ENCODE data around the gene CCRL2. TPM values are rescaled to one million over a fixed set of nuclear protein-coding genes. Genes with fewer than 3 reads are reported as not detected.

The CCRL2 gene
- total RNA-seq, 1 experiment from 2014 or later = not detected

DNA sequence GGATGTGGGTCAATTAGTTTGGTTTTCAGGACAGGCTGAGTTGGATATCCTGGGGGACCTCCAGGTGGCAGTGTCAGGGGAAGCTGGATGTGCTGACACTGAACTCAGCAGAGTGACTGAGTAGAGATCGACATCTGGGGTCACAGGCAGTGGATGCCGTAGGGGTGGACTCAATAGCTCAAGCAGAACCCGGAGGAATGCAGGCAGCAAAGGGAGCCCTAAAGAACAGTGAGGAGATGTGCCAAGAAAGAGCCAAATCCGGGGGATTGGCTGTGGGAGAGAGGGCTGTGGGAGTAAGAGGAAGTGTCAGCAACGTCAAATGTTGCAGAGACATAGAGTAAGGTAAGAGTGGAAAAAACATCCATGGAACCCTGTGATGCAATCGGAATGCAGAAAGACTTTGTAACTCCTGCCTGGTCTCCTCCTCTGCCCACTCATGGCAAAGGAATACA lies 11.8 kb upstream of the CCRL2 start (continued):
- no peak for TF ChIP-seq FOXK1 (CRISPR knock-in tag; IDR thresholded peaks at IDR 0.05)
- TF ChIP-seq, protein P1, sequence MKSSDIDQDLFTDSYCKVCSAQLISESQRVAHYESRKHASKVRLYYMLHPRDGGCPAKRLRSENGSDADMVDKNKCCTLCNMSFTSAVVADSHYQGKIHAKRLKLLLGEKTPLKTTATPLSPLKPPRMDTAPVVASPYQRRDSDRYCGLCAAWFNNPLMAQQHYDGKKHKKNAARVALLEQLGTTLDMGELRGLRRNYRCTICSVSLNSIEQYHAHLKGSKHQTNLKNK (CRISPR knock-in tag; IDR thresholded peaks at IDR 0.05) = no peak
- TF ChIP-seq, protein P2, sequence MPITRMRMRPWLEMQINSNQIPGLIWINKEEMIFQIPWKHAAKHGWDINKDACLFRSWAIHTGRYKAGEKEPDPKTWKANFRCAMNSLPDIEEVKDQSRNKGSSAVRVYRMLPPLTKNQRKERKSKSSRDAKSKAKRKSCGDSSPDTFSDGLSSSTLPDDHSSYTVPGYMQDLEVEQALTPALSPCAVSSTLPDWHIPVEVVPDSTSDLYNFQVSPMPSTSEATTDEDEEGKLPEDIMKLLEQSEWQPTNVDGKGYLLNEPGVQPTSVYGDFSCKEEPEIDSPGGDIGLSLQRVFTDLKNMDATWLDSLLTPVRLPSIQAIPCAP (CRISPR knock-in tag; IDR thresholded peaks at IDR 0.05) = no peak
- no peak for TF ChIP-seq SMAD3 (CRISPR knock-in tag; IDR thresholded peaks at IDR 0.05; ENCODE audit: borderline replicate concordance)
- TF ChIP-seq NR1H2 (CRISPR knock-in tag; IDR thresholded peaks at IDR 0.05) = no peak
- TF ChIP-seq, protein P3, sequence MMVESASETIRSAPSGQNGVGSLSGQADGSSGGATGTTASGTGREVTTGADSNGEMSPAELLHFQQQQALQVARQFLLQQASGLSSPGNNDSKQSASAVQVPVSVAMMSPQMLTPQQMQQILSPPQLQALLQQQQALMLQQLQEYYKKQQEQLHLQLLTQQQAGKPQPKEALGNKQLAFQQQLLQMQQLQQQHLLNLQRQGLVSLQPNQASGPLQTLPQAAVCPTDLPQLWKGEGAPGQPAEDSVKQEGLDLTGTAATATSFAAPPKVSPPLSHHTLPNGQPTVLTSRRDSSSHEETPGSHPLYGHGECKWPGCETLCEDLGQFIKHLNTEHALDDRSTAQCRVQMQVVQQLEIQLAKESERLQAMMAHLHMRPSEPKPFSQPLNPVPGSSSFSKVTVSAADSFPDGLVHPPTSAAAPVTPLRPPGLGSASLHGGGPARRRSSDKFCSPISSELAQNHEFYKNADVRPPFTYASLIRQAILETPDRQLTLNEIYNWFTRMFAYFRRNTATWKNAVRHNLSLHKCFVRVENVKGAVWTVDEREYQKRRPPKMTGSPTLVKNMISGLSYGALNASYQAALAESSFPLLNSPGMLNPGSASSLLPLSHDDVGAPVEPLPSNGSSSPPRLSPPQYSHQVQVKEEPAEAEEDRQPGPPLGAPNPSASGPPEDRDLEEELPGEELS (CRISPR knock-in tag; IDR thresholded peaks at IDR 0.05) = no peak
- TF ChIP-seq, protein P4, sequence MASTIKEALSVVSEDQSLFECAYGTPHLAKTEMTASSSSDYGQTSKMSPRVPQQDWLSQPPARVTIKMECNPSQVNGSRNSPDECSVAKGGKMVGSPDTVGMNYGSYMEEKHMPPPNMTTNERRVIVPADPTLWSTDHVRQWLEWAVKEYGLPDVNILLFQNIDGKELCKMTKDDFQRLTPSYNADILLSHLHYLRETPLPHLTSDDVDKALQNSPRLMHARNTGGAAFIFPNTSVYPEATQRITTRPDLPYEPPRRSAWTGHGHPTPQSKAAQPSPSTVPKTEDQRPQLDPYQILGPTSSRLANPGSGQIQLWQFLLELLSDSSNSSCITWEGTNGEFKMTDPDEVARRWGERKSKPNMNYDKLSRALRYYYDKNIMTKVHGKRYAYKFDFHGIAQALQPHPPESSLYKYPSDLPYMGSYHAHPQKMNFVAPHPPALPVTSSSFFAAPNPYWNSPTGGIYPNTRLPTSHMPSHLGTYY (CRISPR knock-in tag; IDR thresholded peaks at IDR 0.05) = no peak
- no peak for TF ChIP-seq ZNF396 (CRISPR knock-in tag; IDR thresholded peaks at IDR 0.05; ENCODE audit: borderline replicate concordance)
- TF ChIP-seq IRF2 (CRISPR knock-in tag; IDR thresholded peaks at IDR 0.05; ENCODE audit: borderline replicate concordance, low read depth) = no peak

DNA sequence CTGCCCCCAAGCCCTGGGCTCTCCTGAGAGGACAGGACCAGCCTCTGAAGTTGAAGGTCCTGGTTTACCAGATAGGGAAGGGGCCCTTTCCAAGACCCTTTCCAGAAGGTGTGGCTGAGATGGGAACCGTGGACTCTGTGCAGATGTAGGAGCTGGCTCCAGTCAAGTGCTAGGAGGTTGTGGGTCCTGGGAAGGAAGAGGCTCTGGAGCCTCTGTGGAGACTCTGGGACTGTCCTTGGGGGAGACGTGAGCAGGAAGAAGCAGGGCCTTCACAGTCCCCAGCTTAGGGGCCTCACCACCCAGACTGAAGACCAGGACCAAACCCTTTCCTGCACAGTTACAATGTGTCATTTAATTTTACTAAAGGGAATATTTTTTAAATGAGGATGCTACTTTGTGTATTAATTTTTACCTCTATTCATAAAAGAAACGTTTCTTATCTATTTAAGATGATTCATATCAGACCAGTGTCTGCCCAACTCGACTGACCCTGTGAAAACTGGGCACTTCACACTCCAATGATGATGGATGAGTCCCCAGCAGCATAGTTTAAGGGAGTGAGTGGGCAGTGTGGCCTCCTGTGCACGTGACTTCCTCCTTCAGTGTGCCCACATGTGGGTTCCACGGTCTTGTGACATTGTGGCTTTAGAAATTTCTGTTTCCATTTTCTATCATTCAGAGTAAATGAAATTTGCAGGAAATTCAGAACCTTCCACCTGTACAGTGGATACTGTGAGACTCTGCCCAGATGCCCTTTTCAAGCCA lies 11.1 kb upstream of the CCRL2 start:
- no peak for ATAC-seq
- Mint-ChIP-seq H3K4me1 (peaks cover 34% of the 10 kb centered on the region), H3K9me3 (peaks cover 18% of the 10 kb centered on the region), H3K27me3 (ENCODE audit: low read depth) (peaks cover 15% of the 10 kb centered on the region), H3K4me3 (no peak overlapping the region), H3K36me3 (0 out of 2 replicates have a peak, but pooled peaks cover 5% of the 10 kb centered on the region), H3K27ac (no peak overlapping the region)
- ChIA-PET POLR2A (no interaction called here), CTCF (interaction anchor here (0.6 to 1.1 kb wide), 6 partner anchors 12 to 54 kb away, joined by 3 to 6 read pairs (median 4); no protein-coding TSS in a partner anchor)
- DNase-seq (ENCODE audit: low spot score) = no peak
- TF ChIP-seq, protein P5, sequence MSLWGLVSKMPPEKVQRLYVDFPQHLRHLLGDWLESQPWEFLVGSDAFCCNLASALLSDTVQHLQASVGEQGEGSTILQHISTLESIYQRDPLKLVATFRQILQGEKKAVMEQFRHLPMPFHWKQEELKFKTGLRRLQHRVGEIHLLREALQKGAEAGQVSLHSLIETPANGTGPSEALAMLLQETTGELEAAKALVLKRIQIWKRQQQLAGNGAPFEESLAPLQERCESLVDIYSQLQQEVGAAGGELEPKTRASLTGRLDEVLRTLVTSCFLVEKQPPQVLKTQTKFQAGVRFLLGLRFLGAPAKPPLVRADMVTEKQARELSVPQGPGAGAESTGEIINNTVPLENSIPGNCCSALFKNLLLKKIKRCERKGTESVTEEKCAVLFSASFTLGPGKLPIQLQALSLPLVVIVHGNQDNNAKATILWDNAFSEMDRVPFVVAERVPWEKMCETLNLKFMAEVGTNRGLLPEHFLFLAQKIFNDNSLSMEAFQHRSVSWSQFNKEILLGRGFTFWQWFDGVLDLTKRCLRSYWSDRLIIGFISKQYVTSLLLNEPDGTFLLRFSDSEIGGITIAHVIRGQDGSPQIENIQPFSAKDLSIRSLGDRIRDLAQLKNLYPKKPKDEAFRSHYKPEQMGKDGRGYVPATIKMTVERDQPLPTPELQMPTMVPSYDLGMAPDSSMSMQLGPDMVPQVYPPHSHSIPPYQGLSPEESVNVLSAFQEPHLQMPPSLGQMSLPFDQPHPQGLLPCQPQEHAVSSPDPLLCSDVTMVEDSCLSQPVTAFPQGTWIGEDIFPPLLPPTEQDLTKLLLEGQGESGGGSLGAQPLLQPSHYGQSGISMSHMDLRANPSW (CRISPR knock-in tag; conservative IDR thresholded peaks at IDR 0.05; ENCODE audit: low read depth) = no peak
- TF ChIP-seq ZNF232 (CRISPR knock-in tag; IDR thresholded peaks at IDR 0.05) = no peak
- TF ChIP-seq, protein P6, sequence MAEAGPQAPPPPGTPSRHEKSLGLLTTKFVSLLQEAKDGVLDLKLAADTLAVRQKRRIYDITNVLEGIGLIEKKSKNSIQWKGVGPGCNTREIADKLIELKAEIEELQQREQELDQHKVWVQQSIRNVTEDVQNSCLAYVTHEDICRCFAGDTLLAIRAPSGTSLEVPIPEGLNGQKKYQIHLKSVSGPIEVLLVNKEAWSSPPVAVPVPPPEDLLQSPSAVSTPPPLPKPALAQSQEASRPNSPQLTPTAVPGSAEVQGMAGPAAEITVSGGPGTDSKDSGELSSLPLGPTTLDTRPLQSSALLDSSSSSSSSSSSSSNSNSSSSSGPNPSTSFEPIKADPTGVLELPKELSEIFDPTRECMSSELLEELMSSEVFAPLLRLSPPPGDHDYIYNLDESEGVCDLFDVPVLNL (CRISPR knock-in tag; IDR thresholded peaks at IDR 0.05; ENCODE audit: borderline replicate concordance, low read depth) = no peak
- no peak for TF ChIP-seq ZNF219 (CRISPR knock-in tag; IDR thresholded peaks at IDR 0.05; ENCODE audit: borderline replicate concordance)
- no peak for TF ChIP-seq NFYB (CRISPR knock-in tag; conservative IDR thresholded peaks at IDR 0.05; ENCODE audit: low read depth)
- TF ChIP-seq TEAD1 (CRISPR knock-in tag; IDR thresholded peaks at IDR 0.05) = no peak
- TF ChIP-seq ZNF423 (CRISPR knock-in tag; IDR thresholded peaks at IDR 0.05) = no peak
- TF ChIP-seq, protein P7, sequence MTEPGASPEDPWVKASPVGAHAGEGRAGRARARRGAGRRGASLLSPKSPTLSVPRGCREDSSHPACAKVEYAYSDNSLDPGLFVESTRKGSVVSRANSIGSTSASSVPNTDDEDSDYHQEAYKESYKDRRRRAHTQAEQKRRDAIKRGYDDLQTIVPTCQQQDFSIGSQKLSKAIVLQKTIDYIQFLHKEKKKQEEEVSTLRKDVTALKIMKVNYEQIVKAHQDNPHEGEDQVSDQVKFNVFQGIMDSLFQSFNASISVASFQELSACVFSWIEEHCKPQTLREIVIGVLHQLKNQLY (CRISPR knock-in tag; IDR thresholded peaks at IDR 0.05) = no peak
- TF ChIP-seq, protein P8, sequence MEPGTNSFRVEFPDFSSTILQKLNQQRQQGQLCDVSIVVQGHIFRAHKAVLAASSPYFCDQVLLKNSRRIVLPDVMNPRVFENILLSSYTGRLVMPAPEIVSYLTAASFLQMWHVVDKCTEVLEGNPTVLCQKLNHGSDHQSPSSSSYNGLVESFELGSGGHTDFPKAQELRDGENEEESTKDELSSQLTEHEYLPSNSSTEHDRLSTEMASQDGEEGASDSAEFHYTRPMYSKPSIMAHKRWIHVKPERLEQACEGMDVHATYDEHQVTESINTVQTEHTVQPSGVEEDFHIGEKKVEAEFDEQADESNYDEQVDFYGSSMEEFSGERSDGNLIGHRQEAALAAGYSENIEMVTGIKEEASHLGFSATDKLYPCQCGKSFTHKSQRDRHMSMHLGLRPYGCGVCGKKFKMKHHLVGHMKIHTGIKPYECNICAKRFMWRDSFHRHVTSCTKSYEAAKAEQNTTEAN (CRISPR knock-in tag; IDR thresholded peaks at IDR 0.05) = no peak
- TF ChIP-seq ZNF263 (CRISPR knock-in tag; IDR thresholded peaks at IDR 0.05; ENCODE audit: low read depth) = no peak
- TF ChIP-seq, protein P9, sequence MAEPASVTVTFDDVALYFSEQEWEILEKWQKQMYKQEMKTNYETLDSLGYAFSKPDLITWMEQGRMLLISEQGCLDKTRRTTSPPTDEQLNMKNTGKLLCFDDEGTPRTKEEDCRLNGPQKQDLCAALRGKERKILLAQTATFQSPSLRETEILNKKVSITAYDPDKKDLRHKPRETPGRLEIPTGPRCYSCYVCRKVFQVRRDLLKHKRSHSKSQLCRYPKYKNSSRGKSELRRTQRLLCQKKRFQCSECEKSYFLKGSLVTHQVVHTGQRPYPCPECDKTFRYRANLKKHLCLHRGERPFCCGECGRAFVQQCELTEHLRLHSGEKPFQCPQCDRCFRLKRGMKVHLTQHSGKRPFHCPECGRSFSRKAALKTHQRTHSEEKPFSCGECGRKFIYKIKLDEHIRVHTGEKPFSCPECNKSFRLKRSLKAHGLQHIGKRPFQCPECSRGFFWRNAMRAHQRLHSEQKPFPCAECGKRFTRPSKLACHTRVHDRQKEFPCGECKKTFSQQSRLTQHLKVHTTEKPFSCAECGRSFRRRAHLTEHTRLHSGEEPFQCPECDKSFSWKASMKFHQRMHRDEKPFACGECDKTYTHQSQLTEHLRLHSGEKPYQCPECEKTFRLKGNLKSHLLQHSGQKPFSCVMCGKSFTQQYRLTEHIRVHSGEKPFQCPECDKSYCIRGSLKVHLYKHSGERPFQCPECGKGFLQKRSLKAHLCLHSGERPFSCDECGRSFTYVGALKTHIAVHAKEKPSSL (CRISPR knock-in tag; conservative IDR thresholded peaks at IDR 0.05) = no peak
- no peak for TF ChIP-seq GRHL2 (CRISPR knock-in tag; IDR thresholded peaks at IDR 0.05; ENCODE audit: insufficient replicate concordance, severe bottlenecking)

Measured in WTC11 (cell line).